ENCODE results near the gene ANP32B. TPM values are rescaled to one million over a fixed set of nuclear protein-coding genes. Genes with fewer than 3 reads are reported as not detected.

ANP32B gene
- total RNA-seq, 1 donor, result 17.0 TPM

DNA sequence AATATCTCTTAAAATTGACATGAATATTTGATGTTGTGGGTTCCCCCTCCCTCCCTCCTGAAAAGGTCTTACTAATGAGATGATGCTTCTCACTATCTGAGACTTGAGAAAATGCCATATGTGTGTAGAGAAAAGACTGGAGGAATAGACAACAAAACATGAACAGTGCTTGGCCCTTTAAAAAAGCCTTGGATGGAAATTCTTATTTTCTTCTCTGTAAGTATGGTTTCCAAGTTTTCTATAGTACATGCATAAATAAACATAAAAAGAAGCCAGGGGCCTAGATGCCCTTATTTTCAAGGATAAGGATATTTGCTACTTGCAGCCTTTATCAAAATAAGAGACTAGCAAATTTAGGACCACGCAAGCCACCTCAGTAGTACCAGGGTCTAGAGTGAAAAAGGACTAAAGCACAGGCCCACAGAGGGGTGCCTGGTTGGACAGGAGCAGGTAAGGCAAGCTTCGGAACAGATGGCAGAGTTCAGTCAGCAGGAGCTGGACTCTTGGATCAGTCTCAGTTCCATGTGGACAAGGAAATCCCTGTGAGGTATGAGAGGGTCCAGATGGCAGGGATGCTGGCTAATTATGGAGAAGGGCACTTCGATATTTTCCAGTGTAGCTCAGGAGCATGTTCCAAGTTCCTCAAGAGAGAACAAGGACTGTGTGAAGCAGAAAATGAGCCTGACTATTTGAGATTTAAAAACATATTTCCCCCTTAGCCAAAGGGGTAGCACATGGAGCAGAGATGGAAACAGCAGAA, 4.6 kb upstream of the ANP32B start:
- no peak overlapping the region for H3K4me3 ChIP-seq (ENCODE audit: low read depth, low read length)
- TF ChIP-seq, protein P1, sequence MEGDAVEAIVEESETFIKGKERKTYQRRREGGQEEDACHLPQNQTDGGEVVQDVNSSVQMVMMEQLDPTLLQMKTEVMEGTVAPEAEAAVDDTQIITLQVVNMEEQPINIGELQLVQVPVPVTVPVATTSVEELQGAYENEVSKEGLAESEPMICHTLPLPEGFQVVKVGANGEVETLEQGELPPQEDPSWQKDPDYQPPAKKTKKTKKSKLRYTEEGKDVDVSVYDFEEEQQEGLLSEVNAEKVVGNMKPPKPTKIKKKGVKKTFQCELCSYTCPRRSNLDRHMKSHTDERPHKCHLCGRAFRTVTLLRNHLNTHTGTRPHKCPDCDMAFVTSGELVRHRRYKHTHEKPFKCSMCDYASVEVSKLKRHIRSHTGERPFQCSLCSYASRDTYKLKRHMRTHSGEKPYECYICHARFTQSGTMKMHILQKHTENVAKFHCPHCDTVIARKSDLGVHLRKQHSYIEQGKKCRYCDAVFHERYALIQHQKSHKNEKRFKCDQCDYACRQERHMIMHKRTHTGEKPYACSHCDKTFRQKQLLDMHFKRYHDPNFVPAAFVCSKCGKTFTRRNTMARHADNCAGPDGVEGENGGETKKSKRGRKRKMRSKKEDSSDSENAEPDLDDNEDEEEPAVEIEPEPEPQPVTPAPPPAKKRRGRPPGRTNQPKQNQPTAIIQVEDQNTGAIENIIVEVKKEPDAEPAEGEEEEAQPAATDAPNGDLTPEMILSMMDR (IDR thresholded peaks at IDR 0.05; ENCODE audit: insufficient read depth, low read length), result no peak
- no peak for DNase-seq (ENCODE audit: low read depth)

DNA sequence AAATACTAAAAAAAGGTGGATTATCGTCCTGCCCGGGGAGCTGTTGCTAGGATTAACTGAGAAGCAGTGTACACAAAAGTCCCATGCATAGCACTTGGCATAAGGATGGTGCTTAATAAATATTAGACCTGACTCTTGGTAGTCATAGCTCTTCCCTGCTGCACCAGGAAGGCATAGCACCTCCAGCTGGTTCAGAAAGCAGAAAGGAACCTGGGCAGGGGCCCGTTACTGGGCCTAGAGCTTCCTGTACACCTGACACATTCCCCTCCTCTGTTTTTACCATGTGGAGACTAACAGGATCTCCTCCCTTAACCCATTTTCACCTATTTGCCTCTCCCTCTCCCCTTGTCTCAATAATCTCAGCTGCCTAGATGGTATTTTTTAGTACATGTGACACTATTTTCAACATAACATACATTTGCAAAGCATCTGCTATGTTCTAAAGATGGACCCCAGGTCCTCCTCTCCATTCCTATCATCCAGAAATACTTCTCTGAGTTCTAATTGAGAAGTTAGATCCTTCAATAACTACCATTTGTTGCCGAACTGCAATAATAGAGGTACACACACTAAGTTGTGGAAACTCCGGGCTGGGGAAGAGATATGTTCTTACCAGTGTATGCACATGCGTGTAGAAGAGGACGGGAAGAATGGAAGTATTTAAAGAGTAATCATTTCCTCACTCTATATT, 3.2 kb upstream of the ANP32B start:
- DNase-seq (ENCODE audit: low read depth), result no peak
- no peak overlapping the region for H3K4me3 ChIP-seq (ENCODE audit: low read depth, low read length)
- TF ChIP-seq, protein P1 (IDR thresholded peaks at IDR 0.05; ENCODE audit: insufficient read depth, low read length), result no peak

DNA sequence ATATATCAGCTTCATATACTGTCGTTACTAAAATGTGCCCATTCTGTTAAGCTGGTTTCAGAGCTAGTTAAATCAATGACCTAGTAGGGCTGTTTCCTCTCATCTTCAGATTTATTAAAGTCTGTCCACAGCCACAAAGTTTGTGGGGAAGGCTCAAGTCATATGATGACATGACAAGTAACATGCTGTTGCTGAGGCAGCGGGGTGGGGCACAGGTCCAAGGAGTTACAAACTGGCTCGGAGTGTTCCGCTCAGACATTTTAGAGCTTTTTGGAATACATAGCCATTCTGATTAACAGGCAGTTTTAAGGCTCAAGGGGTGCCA, 2.7 kb upstream of the ANP32B start:
- peak; percentile 64 for DNase-seq (ENCODE audit: low read depth)
- H3K4me3 ChIP-seq (ENCODE audit: low read depth, low read length), result no peak overlapping the region
- TF ChIP-seq, protein P1 (IDR thresholded peaks at IDR 0.05; ENCODE audit: insufficient read depth, low read length), result no peak

DNA sequence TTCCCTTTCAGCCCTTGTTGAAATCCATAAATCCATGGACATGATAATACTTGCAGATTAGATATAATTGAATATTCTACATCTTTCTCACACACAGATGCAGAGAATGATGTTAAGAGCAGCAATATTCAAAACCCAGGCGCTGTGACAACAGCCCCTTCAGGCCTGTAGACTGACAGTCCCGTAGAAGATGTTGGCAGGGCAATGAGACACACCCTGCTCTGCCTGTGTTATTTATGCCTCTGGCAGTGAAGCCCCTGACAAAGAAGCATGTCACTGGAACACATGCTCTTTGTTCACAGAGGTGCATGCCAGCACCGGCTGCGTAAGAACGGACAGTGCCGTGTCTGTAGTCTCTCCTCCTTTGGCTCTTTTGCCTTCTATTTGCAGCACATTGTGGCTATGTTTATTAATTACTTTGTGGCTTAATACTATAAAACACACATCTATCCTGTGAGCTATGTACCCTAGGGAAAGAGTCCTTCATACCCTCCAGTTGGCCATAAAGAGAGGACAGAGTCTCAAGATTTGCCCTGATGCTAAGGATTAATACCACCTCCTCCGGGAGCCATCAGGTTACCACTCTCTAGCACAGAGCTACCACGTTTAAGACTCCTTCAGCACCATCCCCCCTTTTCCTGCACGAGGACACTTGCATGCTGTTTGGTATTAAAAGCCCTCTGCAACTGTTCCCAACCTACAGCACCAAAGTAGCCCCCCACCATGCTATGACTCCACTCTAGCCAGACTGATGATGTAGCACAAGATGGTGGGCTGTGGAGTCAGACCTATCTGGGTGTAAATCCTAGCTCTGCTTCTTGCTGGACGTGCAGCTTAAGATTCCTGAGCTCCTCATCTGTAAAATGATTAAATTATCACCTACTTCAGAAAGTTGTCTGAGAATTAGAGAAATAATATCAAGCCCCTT, 2.0 kb upstream of the ANP32B start:
- peak; percentile 41 for DNase-seq (ENCODE audit: low read depth)
- no peak overlapping the region for H3K4me3 ChIP-seq (ENCODE audit: low read depth, low read length)
- TF ChIP-seq, protein P1 (IDR thresholded peaks at IDR 0.05; ENCODE audit: insufficient read depth, low read length), result no peak

DNA sequence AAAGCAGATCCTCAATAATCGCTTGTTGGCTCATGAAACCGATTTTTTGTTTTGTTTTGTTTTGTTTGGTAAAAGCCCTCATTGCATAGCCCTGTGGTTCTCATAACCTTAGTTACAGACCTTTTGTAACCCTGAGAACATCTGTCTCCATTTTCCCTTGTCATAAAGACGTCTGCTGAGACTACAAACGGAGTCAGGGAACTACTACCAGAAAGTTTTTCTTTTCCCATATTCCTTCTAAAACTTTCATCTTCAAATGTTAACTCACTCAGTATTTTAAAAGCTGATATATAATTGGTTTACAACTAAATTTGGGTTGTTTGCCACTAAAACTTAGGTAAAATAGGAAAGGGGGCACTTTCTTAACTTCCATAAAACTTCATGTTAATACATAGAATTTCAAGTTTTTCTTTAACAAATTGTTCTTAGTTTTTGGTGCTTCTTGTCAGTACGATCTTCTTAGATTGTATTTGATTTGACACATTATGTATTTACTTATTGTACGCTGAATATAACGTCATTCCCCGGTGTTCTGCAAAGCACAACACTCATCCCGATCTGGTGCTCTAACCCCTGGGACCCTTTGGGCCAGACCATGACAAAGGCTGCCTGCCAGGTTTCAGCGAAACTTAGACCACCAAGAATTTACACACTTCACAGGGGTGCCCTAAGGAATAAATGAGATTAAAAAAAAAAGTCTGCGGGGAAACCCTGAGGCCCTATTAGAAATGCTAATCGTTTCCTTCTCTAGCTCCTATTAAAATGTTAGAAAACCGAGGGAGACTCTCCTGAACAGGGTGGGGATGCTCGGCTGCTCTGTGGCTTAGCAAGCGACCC, 1.1 kb upstream of the ANP32B start:
- H3K4me3 ChIP-seq (ENCODE audit: low read depth, low read length), result peak overlapping the region; percentile 78
- TF ChIP-seq, protein P1 (IDR thresholded peaks at IDR 0.05; ENCODE audit: insufficient read depth, low read length), result no peak
- DNase-seq (ENCODE audit: low read depth), result peak; percentile 22

Measured in fibroblast of the aortic adventitia (primary cell).